GM12875 (cell line): ENCODE results near the gene RGS3.

Source experiments
- H3K4me3 ChIP-seq: one replicate; pipeline ENCODE4 v1.5.1; 2011; ENCODE audit warnings: low read depth, low read length, control low read depth
- CTCF ChIP-seq: IDR thresholded peaks from 2 replicates; pipeline ENCODE4 v1.5.1; 2011; ENCODE audit warnings: low read depth, mild to moderate bottlenecking, control low read depth, inconsistent platforms, low read length, moderate library complexity, borderline replicate concordance; ENCODE audit not compliant: insufficient read depth

RGS3 gene

GRCh38 chr9:113528811-113529210 lies 65.3 kb downstream of the RGS3 start:
- no peak overlapping the region for H3K4me3 ChIP-seq
- no peak for TF ChIP-seq CTCF

GRCh38 chr9:113529336-113530009 lies 65.9 kb downstream of the RGS3 start:
- no peak for TF ChIP-seq CTCF
- no peak overlapping the region for H3K4me3 ChIP-seq

- TF ChIP-seq CTCF, result no peak
Measured at GRCh38 chr9:113530022-113530635, 66.6 kb downstream of the RGS3 start.

DNA sequence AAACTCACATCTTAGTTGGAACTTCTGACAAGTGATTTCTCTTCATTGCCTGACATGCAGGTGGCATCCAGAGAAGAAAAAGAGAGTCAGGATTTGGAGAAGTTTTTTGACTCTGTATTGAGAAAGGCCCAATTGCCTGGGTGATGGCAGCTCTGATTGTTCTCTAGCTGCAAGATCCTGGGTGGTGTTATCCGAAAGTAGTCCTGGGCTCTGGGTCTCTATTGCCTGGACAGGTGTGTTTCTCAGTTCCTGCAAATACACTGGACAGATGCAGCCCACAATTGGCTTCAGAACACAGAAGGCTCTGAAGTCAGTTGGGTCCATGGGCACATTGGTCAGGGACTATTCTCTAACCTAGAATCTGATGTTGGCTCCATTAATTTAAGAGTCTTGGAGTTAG lies 67.4 kb downstream of the RGS3 start:
- TF ChIP-seq CTCF, result no peak
- H3K4me3 ChIP-seq, result no peak overlapping the region

More at GRCh38 chr9:113530022-113530635, 66.6 kb downstream of the RGS3 start:
- H3K4me3 ChIP-seq, result no peak overlapping the region

- H3K4me3 ChIP-seq, result no peak overlapping the region
- TF ChIP-seq CTCF, result no peak
Measured at GRCh38 chr9:113531919-113532808, 68.6 kb downstream of the RGS3 start.

GRCh38 chr9:113532809-113533190 lies 69.3 kb downstream of the RGS3 start:
- TF ChIP-seq CTCF, result no peak
- H3K4me3 ChIP-seq, result no peak overlapping the region
